SK-MEL-5 (cell line): ENCODE data around the gene SLC25A3. TPM values are rescaled to one million over a fixed set of nuclear protein-coding genes. Genes with fewer than 3 reads are reported as not detected.

ENCODE experiments used
- DNase-seq: peaks from one replicate; pipeline ENCODE4 v3.0.0-alpha.2; 2016; ENCODE audit warnings: low read depth, low spot score
- in situ Hi-C: cut with HindIII; loops from 2 replicates; pipeline ENCODE4 v1.10.0; 2016; ENCODE audit warnings: low sequenced_read_pairs, high pct_unique_total_duplicates, low pct_unique_long_range_greater_than_20kb
- small RNA-seq, 2 experiments: library from RNA; depleted of rRNA; stranded (forward); fragments of <200 nt; gene quantifications; one replicate each; pipeline ENCODE3, GENCODE V24; 2014
- total RNA-seq: library from RNA; depleted of rRNA; stranded (reverse); fragments of >200 nt; shearing (Covaris generic); gene quantifications from 2 replicates; pipeline ENCODE4 v1.2.3, GENCODE V29; 2014; rRNA removed

Gene SLC25A3
- total RNA-seq, 1 experiment from 2014 or later: 1,004 TPM

DNA sequence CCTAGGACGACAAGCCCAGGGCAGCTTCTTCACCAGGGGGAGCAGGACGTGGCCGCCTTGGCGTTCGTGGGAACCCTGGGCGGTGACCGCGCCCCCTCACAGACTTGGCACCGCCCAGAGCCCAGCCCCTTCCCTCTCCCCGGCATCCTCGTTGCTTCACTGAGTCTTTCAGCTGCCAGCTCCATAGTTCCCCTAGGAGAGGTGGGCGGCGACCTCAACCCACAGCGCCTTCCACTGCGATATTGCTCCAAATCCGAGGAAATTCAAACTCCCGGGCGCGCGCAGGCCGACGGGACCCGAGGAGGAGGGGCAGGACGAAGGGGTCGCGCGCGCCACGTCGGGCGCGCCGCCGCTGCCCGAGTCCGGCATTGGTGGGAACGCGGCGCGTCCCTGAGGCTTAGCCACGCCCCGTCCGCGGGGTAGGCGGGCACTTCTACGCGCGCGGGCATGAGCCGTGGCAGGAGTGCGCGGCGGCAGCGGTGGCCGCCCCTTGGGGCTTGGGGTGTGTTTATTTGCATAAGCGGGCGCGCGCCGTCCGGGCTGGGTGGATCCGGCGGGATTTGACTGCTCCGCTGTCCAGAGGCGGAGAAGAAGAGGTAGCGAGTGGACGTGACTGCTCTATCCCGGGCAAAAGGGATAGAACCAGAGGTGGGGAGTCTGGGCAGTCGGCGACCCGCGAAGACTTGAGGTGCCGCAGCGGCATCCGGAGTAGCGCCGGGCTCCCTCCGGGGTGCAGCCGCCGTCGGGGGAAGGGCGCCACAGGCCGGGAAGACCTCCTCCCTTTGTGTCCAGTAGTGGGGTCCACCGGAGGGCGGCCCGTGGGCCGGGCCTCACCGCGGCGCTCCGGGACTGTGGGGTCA, 51.5 kb downstream of the SLC25A3 start, which contains the start of the genes APAF1 and IKBIP:
Gene APAF1 (plus strand): TSS at position 579 of the 860 bp plus-strand sequence. CDS start 3,070 bp downstream, outside the sequence.
Gene IKBIP (minus strand): TSS at position 77 of the 860 bp plus-strand sequence. CDS start 87 bp downstream, outside the sequence.
- in situ Hi-C loops: no loop called here
- peak; percentile 96 for DNase-seq

DNA sequence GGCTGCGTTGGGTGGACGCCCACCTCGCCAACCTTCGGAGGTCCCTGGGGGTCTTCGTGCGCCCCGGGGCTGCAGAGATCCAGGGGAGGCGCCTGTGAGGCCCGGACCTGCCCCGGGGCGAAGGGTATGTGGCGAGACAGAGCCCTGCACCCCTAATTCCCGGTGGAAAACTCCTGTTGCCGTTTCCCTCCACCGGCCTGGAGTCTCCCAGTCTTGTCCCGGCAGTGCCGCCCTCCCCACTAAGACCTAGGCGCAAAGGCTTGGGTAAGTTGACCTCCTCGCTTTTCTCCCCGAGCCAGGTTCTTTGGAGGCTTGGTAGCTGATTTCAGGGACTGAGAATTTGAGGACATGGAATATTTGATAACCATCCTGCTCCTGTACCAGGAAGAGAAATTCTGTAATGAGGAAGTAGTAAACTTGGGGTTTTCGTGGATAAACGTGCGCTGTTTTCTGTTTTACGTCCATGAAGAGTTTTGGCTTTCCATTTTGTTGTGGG, 52.1 kb downstream of the SLC25A3 start:
- peak; percentile 20 for DNase-seq
- in situ Hi-C loops: no loop called here

DNA sequence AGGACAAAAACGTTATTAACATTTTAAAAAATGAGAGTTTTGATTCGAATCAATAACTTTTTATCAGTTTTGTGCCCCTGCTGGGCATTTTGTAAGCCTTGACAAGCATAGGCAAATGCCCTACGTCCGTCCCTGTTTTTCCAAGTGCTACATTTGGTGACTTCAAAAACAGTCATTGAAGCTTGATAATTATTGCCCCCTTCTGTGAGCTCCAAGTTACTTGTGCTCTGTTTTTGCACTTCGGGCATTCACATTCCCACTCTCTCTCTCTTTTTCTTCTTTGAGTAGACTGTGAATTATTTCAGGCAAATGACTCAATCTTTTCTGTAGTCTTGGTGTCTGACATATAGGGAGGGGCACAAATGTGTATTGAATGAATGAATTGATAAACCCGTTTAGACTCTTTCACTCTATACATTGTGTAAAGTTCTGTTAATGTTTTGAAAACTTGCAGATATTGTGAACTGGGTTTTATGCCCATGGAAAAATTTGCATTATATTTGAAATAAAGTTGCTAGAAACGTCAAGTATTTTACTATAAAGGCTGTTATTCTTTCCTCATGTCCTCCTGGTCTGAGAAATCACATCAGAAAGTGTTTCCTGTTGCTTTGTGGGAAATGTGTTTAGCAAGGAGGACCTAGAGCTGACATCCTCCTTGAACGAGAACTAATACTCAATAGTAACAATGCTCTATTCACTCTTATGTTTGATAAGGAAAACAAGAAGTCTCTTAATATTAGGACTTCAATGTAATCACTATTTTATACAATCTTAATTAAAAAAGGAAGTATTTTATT, 53.0 kb downstream of the SLC25A3 start:
- in situ Hi-C loops: no loop called here
- peak; percentile 49 for DNase-seq

DNA sequence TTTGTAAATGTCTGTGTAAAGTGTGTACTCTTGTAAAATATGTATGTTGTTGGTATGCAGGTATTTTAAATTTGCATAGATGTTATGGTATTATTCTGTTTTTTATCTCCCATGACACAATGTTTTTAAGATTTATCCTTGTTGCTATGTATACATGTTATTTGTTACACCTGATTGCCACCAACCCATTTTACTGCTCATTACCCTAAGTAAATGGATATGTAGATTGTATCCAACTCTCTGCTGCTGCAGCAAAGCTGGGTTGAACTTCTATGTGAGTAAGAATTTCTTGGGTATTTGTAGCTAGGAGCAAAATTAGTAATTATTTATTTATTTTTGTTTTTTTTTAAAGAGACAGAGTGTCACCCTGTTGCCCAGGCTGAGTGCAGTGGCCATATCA, 57.8 kb downstream of the SLC25A3 start:
- DNase-seq: no peak

DNA sequence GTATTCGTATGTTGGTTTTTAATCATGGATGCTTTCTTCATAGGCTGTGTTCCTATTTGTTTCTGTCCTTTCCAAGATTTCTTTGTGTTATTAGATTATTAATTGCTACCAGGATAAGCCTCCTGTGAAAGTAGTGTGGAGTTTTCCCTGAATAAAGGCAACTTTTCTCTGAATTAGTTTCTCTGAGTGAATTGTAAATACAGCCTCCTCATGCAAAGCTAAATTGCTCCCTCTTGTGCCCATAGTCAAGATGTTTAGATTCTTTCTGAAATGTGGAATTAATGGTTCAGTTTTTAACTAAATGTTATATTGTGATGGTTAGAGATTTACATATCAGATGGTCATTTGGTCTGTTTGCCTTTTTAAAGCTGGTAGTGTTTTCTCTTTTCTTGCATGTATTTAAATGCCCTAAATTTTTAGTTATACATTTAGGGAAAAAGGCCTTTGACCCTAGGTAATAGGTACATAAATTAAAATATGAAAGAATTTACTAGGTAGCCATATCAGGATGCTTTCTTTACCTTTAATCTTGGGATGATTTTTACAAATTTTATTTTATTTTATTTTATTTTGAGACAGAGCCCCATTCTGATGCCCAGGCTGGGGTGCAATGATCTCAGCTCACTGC, 60.5 kb downstream of the SLC25A3 start:
- peak; percentile 84 for DNase-seq
- in situ Hi-C loops: no loop called here

More for the DNA sequence above, 57.8 kb downstream of the SLC25A3 start:
- in situ Hi-C loops: no loop called here

Small RNA genes lying within 50 kb of the gene (small RNA-seq; reads per million reads assigned to genes)
- 22.5 to 92.0 reads per million in 2 experiments for gene SNORA53

Other genes starting within 250 kb of the SLC25A3 start
- gene TMPO, start 78.1 kb upstream of the SLC25A3 start, total RNA-seq: 124 TPM in 2 replicates
- gene IKBIP, start 51.1 kb downstream of the SLC25A3 start, total RNA-seq: 59.5 and 69.0 TPM in 2 replicates
- gene APAF1, start 51.6 kb downstream of the SLC25A3 start, total RNA-seq: 13.9 and 20.8 TPM in 2 replicates